ENCODE measurements around the gene TBCCD1.

- TF ChIP-seq EZH2 (IDR thresholded peaks at IDR 0.05; ENCODE audit: borderline replicate concordance): no peak
- no peak for TF ChIP-seq CTCF (IDR thresholded peaks at IDR 0.05; ENCODE audit: poor library complexity)
- TF ChIP-seq EZH2phosphoT487 (IDR thresholded peaks at IDR 0.05; ENCODE audit: low read depth, severe bottlenecking, unreplicated experiment): no peak
Measured at GRCh38 chr3:186605078-186605477, 37.9 kb upstream of the TBCCD1 start.
